Muscle layer of duodenum (tissue), 2 donors: ENCODE data around the gene CAND2.

Experiments used
- H3K27ac ChIP-seq: one replicate; pipeline ENCODE4 v1.7.0; 2013; ENCODE audit warnings: mild to moderate bottlenecking, low read length
- H3K27me3 ChIP-seq: one replicate; pipeline ENCODE4 v1.7.0; 2013; ENCODE audit warnings: low read depth, mild to moderate bottlenecking, control low read depth, low read length
- H3K36me3 ChIP-seq, 2 donors: one replicate each; pipeline ENCODE4 v1.7.0; 2013; ENCODE audit warnings: low read length in 2 of 2, control low read depth in 1 of 2, mild to moderate bottlenecking in 1 of 2; ENCODE audit not compliant: insufficient read depth in 2 of 2, control insufficient read depth in 1 of 2
- H3K4me1 ChIP-seq, 2 donors: one replicate each; pipeline ENCODE4 v1.7.0; 2013; ENCODE audit warnings: low read length in 2 of 2, mild to moderate bottlenecking in 2 of 2, control low read depth in 1 of 2, moderate library complexity in 1 of 2; ENCODE audit not compliant: insufficient read depth in 2 of 2, control insufficient read depth in 1 of 2
- H3K4me3 ChIP-seq, 2 donors: one replicate each; pipeline ENCODE4 v1.7.0; 2013; ENCODE audit warnings: low read length in 2 of 2, low read depth in 1 of 2, mild to moderate bottlenecking in 1 of 2
- H3K9me3 ChIP-seq, 2 donors: one replicate each; pipeline ENCODE4 v1.7.0; 2013; ENCODE audit warnings: low read length in 2 of 2, control low read depth in 1 of 2, mild to moderate bottlenecking in 1 of 2; ENCODE audit not compliant: control insufficient read depth in 1 of 2
- donor health status: healthy.

The CAND2 gene

GRCh38 chr3:12809001-12809400 is 12.5 kb downstream of the CAND2 start:
- Histone ChIP-seq H3K27ac (no peak overlapping the region), H3K9me3 (no peaks in the 10 kb centered on the region), H3K4me3 (no peak overlapping the region), H3K36me3 (peaks cover 5 to 35% of the 10 kb centered on the region in 2 donors), H3K27me3 (no peaks in the 10 kb centered on the region), H3K4me1 (peaks cover 5 to 17% of the 10 kb centered on the region in 2 donors)

GRCh38 chr3:12809435-12809834 is 13.0 kb downstream of the CAND2 start:
- H3K27me3 ChIP-seq = no peaks in the 10 kb centered on the region
- peaks cover 5 to 35% of the 10 kb centered on the region in 2 donors for H3K36me3 ChIP-seq
- peaks cover 5 to 17% of the 10 kb centered on the region in 2 donors for H3K4me1 ChIP-seq
- no peaks in the 10 kb centered on the region for H3K9me3 ChIP-seq
- H3K27ac ChIP-seq = no peak overlapping the region
- H3K4me3 ChIP-seq = peak overlapping the region; percentile 37 to 79

GRCh38 chr3:12810013-12810780 is 13.7 kb downstream of the CAND2 start:
- Histone ChIP-seq H3K27ac (no peak overlapping the region), H3K27me3 (no peaks in the 10 kb centered on the region), H3K4me3 (peak overlapping the region; percentile 46 to 79), H3K9me3 (no peaks in the 10 kb centered on the region), H3K36me3 (peaks cover 5 to 34% of the 10 kb centered on the region in 2 donors), H3K4me1 (peaks cover 5 to 17% of the 10 kb centered on the region in 2 donors)

- Histone ChIP-seq H3K4me3 (peak overlapping the region; percentile 46 to 79), H3K9me3 (no peaks in the 10 kb centered on the region), H3K27ac (no peak overlapping the region), H3K36me3 (peaks cover 5 to 42% of the 10 kb centered on the region in 2 donors), H3K27me3 (no peaks in the 10 kb centered on the region), H3K4me1 (peaks cover 5 to 17% of the 10 kb centered on the region in 2 donors)
Observed at GRCh38 chr3:12810961-12811360, 14.5 kb downstream of the CAND2 start.

GRCh38 chr3:12812812-12813211 is 16.3 kb downstream of the CAND2 start:
- no peak overlapping the region for H3K4me3 ChIP-seq
- H3K36me3 ChIP-seq = peaks cover 5 to 50% of the 10 kb centered on the region in 2 donors
- H3K9me3 ChIP-seq = no peaks in the 10 kb centered on the region
- H3K4me1 ChIP-seq = peaks cover 5 to 17% of the 10 kb centered on the region in 2 donors
- no peaks in the 10 kb centered on the region for H3K27me3 ChIP-seq
- H3K27ac ChIP-seq = no peak overlapping the region

GRCh38 chr3:12813967-12814366 is 17.5 kb downstream of the CAND2 start:
- Histone ChIP-seq H3K4me3 (no peak overlapping the region), H3K27ac (no peak overlapping the region), H3K9me3 (no peaks in the 10 kb centered on the region), H3K27me3 (no peaks in the 10 kb centered on the region), H3K36me3 (peaks cover 5 to 48% of the 10 kb centered on the region in 2 donors), H3K4me1 (peaks cover 5 to 17% of the 10 kb centered on the region in 2 donors)

GRCh38 chr3:12815078-12815477 is 18.6 kb downstream of the CAND2 start:
- Histone ChIP-seq H3K36me3 (peaks cover 5 to 51% of the 10 kb centered on the region in 2 donors), H3K9me3 (no peaks in the 10 kb centered on the region), H3K27ac (no peak overlapping the region), H3K27me3 (no peaks in the 10 kb centered on the region), H3K4me3 (no peak overlapping the region), H3K4me1 (peaks cover 5 to 10% of the 10 kb centered on the region in 2 donors)

- peaks cover 2 to 6% of the 10 kb centered on the region in 2 donors for H3K4me1 ChIP-seq
- H3K9me3 ChIP-seq = no peaks in the 10 kb centered on the region
- no peak overlapping the region for H3K4me3 ChIP-seq
- H3K36me3 ChIP-seq = peaks cover 5 to 56% of the 10 kb centered on the region in 2 donors
- no peak overlapping the region for H3K27ac ChIP-seq
- H3K27me3 ChIP-seq = no peaks in the 10 kb centered on the region
Observed at GRCh38 chr3:12815719-12816118, 19.2 kb downstream of the CAND2 start.

GRCh38 chr3:12816521-12817342 is 20.3 kb downstream of the CAND2 start:
- no peak overlapping the region for H3K4me3 ChIP-seq
- no peak overlapping the region for H3K27ac ChIP-seq
- peaks cover 5 to 62% of the 10 kb centered on the region in 2 donors for H3K36me3 ChIP-seq
- no peaks in the 10 kb centered on the region for H3K27me3 ChIP-seq
- H3K9me3 ChIP-seq = no peaks in the 10 kb centered on the region
- no peaks in the 10 kb centered on the region for H3K4me1 ChIP-seq

- Histone ChIP-seq H3K36me3 (peaks cover 5 to 62% of the 10 kb centered on the region in 2 donors), H3K9me3 (no peaks in the 10 kb centered on the region), H3K4me3 (no peak overlapping the region), H3K27ac (no peak overlapping the region), H3K27me3 (no peaks in the 10 kb centered on the region), H3K4me1 (no peaks in the 10 kb centered on the region)
Observed at GRCh38 chr3:12817343-12817710, 20.8 kb downstream of the CAND2 start.

GRCh38 chr3:12818273-12818672 is 21.8 kb downstream of the CAND2 start:
- no peaks in the 10 kb centered on the region for H3K27me3 ChIP-seq
- H3K4me1 ChIP-seq = no peaks in the 10 kb centered on the region
- no peak overlapping the region for H3K4me3 ChIP-seq
- H3K27ac ChIP-seq = no peak overlapping the region
- no peaks in the 10 kb centered on the region for H3K9me3 ChIP-seq
- peaks cover 5 to 58% of the 10 kb centered on the region in 2 donors for H3K36me3 ChIP-seq
